Stimulated activated CD8-positive, alpha-beta memory T cell treated with anti-CD3 and anti-CD28 coated beads, Interleukin-15, amount 100 ng/mL, for 1 hour (primary cell): ENCODE data around the gene EPHB2.

Source experiments
- DNase-seq: peaks from one replicate; pipeline ENCODE4 v3.0.0-alpha.2; 2020; ENCODE audit warnings: low read depth

EPHB2 gene

GRCh38 chr1:22804406-22804805 is 93.8 kb downstream of the EPHB2 start:
- DNase-seq, result no peak

DNA sequence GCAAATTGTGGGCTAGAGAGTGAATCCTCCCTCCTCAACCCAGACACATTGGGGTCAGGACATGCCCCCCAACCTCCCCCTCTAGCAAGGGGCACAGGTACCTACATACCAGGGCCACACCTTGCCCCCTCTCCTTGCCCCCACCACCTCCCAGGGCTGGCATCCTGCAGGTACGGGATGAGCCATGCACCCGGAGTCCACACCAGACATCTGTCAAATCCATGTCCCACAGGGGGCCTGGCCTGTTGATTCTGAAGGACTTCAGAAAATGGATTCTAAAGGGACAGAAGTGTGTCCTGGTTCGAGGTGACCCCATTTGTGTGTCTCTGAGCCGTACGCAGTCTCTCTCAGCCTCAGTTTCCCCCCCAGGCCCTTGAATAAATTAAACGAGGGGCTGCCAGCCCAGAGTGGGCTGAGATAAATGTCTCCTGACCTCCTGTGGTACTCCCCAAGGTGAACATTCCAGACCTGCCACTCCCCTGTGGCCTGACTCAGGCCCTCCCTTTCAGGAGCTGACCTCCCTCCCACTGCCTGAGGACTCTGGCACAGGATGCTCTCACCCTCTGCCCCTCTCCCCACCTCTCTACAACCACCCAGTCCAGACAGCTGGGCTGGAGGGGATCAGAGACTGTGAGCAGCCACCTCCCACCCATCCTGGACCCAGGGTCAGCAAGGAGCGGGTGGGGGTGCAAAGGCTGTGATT is 94.5 kb downstream of the EPHB2 start:
- DNase-seq, result no peak

DNA sequence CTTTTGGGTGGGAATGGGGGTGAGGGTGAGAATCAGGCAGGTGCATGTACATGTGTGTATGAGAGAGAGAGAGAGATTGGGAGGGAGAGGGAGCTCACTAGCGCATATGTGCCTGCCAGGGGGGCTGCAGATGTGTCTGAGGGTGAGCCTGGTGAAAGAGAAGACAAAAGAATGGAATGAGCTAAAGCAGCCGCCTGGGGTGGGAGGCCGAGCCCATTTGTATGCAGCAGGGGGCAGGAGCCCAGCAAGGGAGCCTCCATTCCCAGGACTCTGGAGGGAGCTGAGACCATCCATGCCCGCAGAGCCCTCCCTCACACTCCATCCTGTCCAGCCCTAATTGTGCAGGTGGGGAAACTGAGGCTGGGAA is 95.0 kb downstream of the EPHB2 start:
- DNase-seq, result no peak

DNA sequence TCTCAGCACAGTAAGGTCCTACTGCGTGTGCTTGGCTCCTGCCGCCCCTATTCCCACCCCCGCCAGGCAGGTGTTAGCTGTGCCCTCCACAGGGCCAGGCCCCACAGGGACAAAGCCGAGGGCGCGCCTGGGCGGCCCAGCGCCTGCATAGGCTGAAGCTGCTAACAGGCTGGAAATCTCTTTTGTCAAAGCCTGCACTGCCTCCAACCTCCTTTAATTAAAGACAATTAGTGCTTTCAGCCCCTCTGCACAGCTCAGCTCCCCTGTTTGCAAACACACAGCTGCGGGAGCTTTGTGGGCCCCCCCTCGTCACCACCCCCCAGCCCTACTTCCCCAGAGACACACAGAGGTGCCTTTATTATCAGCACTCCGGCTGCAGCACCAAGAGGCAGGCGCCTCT is 95.9 kb downstream of the EPHB2 start:
- no peak for DNase-seq

DNA sequence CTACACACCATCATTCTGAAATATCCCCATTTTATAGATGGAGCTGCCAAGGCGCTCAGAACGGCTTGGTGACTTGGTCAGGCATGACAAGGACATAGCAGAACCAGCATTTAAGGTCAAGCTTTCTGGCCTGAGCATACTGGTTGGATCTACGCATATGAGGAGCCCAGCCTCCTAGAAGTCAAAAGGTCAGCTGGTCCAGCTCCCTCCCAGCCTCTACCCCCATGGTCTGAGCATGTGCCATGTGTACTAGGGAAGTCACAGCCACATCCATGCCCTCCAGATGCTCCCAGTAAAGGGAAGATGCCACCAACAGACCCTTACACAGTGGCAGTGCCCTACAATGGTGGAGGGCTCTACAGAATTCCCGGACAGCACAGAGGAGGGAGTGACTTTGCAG is 96.7 kb downstream of the EPHB2 start:
- no peak for DNase-seq

- DNase-seq, result no peak
Measured at GRCh38 chr1:22808186-22808675, 97.6 kb downstream of the EPHB2 start.

DNA sequence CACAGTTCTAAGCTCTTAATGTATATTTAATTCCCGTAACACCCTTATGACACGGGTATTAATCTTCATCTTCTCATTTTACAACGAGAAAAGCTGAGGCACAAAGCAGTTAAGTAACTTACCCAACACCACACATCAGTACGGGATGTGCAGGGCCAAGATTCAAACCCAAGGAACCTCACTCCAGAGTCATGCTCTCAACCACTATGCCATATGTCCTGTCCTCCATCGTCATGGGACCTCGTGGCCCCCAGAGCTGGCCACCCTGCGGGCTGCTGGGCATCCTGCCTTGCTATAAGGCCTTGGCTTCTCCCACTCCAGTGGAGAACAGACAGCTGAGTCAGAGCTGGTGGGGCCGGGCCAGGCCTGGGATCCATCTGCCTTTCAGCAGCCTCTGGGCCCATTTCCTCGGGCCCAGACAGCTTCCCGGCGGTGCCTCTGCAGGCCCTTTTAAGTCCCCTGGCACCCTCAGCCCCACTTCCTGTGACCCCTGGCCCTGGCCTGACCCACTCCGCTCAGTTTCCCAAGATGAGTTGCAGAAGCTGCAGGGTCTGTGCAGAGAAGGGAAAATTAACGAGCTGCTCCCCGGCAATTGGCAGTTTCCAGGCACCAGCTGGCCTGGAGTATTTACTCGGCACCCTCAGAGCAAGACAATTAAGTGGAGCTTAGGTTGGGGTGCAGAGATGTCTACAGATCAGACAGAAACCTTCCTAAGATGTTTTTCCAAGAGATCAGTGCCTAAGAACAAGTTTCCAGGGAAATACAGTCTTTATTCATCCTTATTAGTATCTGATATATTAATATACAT is 98.2 kb downstream of the EPHB2 start:
- no peak for DNase-seq

- no peak for DNase-seq
Measured at GRCh38 chr1:22809783-22810182, 99.1 kb downstream of the EPHB2 start.

- DNase-seq, result no peak
Measured at GRCh38 chr1:22810378-22810777, 99.7 kb downstream of the EPHB2 start.

- DNase-seq, result no peak
Measured at GRCh38 chr1:22812092-22812880, 101.6 kb downstream of the EPHB2 start.

DNA sequence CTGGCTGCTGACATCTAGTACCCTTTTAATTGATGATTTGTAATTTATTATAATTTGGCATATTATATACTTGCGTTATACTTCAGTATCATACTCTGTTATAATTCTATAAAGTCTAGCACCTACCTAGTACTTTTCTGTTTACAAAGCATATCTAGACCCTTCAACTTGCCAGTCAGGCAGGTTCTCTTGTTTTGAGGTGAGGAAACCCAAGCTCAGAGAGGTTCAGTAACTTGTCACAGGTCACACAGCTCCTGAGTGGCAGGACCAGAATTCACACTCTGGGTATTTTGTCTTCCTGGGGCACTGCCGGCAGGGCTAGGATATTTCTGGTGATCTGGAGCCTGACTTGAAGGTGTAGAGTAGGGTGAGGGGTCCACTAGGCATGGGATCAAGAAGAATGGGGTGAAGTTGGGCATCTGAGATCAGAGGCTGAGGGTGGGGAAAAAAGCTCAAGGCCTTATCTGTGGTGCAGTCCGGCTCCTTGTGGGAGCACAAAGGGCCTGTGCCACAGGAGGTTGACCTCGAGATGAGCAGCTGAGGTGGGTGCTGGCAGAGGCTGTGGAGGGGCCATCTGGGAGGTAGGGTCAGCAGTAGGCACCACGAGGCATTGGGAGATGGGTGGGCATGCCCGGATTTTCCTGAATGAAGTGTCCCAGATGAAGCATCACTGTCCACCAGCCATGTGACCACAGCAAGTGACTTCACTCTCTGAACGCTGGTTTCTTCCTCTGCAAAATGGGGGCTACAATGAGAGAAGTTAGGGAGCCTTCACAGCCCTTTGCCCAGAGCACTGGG is 102.6 kb downstream of the EPHB2 start:
- DNase-seq, result no peak

DNA sequence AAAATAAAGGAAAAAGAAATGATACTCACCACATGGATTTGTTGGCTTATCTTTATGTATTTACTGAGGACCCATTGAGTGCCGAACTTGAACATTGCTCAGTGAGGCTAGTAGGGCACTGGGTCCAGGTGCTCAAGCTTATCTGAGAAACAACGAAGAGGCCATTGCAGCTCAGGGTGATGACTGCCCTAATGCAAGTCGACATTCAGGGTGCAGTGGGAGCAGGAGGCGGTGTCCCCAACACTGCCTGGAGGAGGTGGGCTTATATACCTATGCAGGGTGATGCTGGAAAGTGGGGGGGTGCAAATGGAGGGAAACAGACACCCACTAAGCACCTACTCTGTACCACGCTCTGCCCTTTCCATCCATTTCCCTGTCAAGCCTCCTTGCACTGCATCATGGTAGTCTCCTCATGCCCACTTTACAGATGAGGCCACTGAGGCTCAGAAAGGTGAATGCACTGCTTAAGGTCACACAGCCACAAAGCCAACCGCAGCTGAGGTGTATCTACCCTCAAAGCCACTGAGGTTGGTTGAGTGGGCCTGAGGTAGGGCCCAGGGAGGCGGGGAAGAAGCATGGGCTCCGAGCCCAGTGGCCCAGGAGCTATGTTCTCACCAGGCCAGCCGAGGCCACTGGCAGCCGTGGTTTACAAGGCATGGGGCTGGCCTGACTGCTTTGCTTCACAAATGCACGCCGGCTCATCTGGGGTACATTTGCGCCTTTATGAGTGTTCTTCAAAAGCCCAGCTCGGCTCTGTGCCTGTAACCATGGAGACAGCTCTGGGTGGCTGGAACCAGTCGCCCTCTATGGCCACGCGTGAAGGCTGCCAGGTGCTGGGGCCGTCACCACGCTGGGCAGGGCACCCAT is 103.8 kb downstream of the EPHB2 start:
- no peak for DNase-seq

DNA sequence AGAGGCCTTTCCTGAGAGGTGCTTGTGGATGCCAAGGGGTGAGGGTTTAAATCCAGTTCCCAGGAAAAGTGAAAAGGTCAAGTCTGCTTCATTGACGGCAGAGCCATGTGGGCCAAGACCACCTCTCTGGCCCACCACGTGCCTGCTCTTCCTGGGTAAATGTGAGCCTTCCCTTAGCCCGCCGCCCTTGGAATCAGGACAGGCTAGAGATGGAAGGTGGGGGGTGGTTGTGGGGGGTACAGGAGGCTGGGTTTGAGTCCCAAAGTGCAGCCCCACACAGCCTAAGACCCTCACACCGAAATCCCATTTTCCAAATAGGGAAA is 104.4 kb downstream of the EPHB2 start:
- no peak for DNase-seq

DNA sequence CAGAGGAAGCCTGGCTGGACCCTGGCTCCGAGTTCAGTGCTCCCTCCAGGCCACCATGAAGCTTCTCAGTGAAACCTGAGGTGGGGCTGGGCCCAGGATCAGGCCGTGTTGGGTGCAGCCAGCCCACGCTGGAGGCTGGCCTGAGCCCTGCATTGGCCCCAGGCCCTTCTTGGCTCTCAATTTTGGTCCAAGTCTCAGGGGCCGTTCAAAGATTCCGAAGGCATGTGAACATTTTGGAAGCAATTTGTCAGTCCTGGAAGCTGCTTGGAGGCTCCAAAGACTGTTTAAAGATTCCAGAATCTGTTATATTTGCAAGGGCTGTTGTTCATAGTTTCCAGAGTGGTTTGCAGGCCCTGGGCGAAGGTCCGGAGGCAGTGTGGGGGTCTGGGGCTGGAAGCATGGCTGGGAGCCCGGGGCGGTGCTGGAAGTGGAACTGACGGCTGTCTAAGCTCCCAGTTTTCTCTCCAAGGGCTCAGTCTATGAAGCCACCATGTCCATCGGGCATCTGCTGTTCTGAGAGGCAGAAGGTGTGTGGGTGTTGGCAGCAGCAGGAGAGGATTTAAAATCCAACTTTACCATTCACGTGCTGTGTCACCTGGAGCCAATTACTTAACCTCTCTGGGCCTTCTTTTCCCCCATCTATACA is 104.9 kb downstream of the EPHB2 start:
- DNase-seq, result no peak

DNA sequence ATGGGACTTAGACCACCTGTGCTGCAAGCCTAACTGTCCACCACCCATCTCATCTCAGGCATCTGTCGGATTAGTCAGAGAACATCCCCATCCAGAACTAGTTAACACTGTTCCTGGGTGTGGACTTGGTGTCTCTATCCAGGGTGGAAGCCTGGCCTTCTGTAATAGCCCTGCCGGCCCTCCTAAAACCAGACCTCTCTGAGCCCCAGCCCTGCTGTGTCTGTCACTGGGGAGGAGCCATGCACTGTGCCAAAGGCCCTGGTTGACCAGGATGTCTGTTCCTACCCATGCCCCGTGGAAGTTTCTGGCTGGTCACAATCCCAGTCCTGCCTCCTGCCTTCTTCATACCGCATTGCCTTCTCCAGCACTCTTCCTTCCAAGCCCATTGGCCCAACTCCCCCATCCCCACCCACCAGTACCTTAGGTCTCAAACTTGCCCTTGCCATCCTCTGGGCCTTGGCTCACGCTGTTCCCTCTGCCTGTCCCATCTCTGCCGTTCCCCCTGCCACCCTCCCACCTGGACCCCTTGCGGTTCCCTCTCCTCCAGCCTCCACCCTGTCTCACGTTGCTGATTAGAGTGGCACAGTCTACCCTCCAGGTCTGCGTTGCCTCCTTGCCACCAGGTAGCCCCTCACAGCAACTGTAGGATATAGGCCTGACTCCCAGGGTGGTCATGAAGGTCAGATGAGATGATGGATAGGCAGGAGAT is 105.6 kb downstream of the EPHB2 start:
- no peak for DNase-seq

- no peak for DNase-seq
Measured at GRCh38 chr1:22816803-22817202, 106.2 kb downstream of the EPHB2 start.

DNA sequence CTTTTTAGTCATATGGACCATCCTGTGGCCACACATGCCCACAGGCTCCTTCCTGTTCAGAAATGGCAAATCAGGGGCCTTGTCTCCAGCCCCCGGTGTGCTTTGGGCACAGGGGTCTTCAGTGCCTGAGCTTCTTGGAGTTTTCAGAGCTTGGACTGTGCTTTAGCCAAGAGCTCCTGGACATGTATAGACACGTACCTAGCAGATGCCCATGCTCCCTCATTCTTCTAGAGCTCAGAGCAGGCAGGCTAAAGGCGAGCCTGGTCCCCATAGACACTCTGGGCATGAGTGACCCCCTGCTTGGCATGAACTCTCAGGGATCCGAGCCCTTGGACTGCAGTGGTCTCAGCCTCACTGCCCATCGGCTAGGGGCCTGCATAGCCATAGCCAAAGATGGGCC is 106.8 kb downstream of the EPHB2 start:
- DNase-seq, result no peak

GRCh38 chr1:22818061-22818770 is 107.6 kb downstream of the EPHB2 start:
- DNase-seq, result no peak

GRCh38 chr1:22819361-22819760 is 108.7 kb downstream of the EPHB2 start:
- no peak for DNase-seq
